HG03565 (cell line): ENCODE results near the gene TSPAN14.

Experiments used
- ATAC-seq: cut with Tn5 transposase; IDR thresholded peaks from one replicate; pipeline ENCODE4 v1.9.1; 2021; ENCODE audit warnings: mild to moderate bottlenecking, moderate library complexity; ENCODE audit not compliant: unreplicated experiment

TSPAN14 gene

DNA sequence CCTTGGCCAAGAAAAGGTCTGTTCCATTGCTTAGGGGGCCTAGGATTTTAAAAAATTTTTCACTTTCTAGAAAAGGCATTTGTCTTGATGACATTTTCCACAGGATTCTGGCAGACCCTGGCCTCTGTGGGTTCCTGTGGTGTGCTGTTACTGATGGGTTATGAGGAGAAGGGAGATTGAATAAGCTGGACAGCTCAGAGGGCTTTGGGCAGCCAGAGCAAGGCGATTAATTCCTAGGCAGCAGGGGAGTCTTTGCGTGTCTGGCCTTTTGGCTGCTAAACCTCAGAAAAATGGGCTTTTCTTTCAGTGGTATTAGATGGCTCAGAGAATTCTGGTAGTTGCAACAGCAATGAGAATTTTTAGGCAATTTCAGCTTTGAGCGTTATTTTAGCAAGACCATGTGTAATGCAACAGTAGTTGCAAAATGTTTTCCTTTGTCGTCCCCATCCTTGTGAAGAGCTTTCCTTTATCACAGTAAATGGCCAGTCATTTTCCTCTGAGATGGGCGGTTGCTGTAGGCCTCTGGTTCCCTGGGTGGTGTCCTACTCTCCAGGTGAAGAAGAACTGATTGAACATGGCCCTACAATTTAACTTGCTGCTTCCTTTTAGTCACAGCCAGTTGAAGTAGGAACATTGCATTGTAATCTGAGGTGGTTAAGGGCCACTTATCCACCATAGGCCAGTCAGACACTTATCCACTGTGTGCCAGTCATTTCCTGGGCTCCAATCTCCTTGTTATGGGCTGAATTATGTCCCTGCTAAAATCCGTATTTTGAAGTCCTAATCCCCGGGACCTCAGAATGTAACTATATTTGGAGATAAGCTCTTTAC lies 126.7 kb downstream of the TSPAN14 start:
- ATAC-seq, result no peak

- no peak for ATAC-seq
These were observed 127.3 kb downstream of the TSPAN14 start for GRCh38 chr10:80581469-80581835.

- no peak for ATAC-seq
These were observed 128.3 kb downstream of the TSPAN14 start for GRCh38 chr10:80582286-80582960.
